GM13976 (cell line): ENCODE results near the gene ANLN.
A peak's percentile ranks its signal among the peaks of the same experiment; 100 is the strongest.

Source experiments
- DNase-seq: peaks from one replicate; pipeline ENCODE4 v3.0.0; 2012; ENCODE audit warnings: low spot score
- in situ Hi-C: fragments of 300-500 bp; cut with MboI; formaldehyde crosslinking; loops from one replicate; pipeline ENCODE4 v1.12.0; 2022; ENCODE audit warnings: low sequenced_read_pairs, mixed read lengths, inconsistent platforms; ENCODE audit not compliant: unreplicated experiment
- TF ChIP-seq, protein P1 (sequence below): IDR thresholded peaks from 2 replicates; pipeline ENCODE4 v1.5.1; 2012; ENCODE audit warnings: borderline replicate concordance, mild to moderate bottlenecking; ENCODE audit not compliant: insufficient read depth; ENCODE audit errors: extremely low read depth, missing control alignments, control extremely low read depth

The ANLN gene, protein sequence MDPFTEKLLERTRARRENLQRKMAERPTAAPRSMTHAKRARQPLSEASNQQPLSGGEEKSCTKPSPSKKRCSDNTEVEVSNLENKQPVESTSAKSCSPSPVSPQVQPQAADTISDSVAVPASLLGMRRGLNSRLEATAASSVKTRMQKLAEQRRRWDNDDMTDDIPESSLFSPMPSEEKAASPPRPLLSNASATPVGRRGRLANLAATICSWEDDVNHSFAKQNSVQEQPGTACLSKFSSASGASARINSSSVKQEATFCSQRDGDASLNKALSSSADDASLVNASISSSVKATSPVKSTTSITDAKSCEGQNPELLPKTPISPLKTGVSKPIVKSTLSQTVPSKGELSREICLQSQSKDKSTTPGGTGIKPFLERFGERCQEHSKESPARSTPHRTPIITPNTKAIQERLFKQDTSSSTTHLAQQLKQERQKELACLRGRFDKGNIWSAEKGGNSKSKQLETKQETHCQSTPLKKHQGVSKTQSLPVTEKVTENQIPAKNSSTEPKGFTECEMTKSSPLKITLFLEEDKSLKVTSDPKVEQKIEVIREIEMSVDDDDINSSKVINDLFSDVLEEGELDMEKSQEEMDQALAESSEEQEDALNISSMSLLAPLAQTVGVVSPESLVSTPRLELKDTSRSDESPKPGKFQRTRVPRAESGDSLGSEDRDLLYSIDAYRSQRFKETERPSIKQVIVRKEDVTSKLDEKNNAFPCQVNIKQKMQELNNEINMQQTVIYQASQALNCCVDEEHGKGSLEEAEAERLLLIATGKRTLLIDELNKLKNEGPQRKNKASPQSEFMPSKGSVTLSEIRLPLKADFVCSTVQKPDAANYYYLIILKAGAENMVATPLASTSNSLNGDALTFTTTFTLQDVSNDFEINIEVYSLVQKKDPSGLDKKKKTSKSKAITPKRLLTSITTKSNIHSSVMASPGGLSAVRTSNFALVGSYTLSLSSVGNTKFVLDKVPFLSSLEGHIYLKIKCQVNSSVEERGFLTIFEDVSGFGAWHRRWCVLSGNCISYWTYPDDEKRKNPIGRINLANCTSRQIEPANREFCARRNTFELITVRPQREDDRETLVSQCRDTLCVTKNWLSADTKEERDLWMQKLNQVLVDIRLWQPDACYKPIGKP

DNA sequence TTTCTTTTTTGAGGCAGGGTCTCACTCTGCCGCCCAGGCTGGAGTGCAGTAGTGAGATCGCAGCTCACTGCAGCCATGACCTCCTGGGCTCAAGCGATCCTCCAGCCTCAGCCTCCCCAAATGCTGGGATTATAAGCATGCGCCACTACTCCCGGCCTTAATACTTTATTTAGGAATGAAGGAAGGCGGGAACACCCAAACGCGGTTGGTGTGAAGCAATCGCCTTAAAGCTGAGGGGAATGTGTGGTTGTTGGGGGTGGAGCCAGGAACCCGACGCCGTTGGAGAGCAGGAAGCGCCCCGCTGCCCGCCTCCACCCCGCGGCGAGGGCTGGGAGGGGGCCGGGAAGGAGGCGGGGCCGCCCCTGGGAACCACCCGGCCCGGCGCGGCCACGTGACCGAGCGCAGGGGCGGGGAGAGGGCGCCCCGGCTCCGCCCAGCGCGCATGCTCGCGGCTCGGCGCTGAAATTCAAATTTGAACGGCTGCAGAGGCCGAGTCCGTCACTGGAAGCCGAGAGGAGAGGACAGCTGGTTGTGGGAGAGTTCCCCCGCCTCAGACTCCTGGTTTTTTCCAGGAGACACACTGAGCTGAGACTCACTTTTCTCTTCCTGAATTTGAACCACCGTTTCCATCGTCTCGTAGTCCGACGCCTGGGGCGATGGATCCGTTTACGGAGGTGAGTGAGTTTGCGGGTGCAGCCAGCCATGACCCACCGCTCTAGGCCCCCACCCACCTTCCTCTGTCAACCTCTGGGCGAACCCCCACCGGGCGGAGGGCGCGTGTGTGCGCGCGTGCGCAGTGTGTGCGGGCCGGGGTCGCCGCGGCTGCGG, at the start of gene ANLN:
TSS of gene ANLN (plus strand) at position 492 of the 828 bp plus-strand sequence. CDS start at position 657, 165 bp downstream.
- peak; percentile 99 for DNase-seq
- in situ Hi-C loops: no loop called here

DNA sequence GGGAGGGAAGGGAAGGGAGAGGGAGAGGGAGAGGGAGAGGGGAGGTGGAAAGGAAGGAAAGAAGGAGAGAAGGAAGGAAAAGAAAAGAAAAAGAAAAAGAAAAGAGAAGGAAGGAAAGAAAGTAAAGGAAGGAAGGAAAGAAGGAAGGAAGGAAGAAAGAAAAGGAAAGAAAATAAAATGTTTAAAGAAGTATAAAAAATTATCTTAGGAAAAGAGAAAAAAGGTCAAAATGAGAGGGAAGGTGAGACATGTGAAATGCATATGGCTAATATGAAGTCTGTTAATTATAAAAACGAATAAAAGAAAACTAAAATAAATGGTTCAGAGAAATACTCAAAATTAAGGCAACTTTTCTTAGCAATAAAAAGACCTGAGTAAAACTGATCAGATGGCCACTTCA, 46.1 kb upstream of the ANLN start:
- DNase-seq: no peak
- in situ Hi-C loops: no loop called here
- TF ChIP-seq, protein P1, sequence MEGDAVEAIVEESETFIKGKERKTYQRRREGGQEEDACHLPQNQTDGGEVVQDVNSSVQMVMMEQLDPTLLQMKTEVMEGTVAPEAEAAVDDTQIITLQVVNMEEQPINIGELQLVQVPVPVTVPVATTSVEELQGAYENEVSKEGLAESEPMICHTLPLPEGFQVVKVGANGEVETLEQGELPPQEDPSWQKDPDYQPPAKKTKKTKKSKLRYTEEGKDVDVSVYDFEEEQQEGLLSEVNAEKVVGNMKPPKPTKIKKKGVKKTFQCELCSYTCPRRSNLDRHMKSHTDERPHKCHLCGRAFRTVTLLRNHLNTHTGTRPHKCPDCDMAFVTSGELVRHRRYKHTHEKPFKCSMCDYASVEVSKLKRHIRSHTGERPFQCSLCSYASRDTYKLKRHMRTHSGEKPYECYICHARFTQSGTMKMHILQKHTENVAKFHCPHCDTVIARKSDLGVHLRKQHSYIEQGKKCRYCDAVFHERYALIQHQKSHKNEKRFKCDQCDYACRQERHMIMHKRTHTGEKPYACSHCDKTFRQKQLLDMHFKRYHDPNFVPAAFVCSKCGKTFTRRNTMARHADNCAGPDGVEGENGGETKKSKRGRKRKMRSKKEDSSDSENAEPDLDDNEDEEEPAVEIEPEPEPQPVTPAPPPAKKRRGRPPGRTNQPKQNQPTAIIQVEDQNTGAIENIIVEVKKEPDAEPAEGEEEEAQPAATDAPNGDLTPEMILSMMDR: no peak

More for the DNA sequence above, at the start of gene ANLN:
- TF ChIP-seq, protein P1: no peak

DNA sequence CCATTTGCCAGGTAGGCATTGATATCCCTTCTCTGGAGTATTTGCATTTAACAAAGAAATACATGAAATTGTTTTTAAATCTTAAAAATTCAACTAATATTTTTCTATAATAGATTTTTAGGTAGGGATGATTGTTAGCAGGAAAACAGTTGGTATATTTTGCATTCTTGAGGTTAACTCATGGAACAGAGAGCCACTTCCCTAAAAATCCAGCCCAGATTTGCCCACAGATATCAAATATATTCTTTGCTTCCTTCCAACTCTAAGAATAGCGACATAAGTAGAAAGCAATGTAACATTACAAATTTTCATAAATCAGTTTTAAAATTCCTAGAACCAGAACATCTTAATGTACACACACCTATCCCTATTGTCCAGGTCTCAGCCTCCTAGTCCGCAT, 45.0 kb upstream of the ANLN start:
- in situ Hi-C loops: no loop called here
- no peak for DNase-seq
- TF ChIP-seq, protein P1: no peak

DNA sequence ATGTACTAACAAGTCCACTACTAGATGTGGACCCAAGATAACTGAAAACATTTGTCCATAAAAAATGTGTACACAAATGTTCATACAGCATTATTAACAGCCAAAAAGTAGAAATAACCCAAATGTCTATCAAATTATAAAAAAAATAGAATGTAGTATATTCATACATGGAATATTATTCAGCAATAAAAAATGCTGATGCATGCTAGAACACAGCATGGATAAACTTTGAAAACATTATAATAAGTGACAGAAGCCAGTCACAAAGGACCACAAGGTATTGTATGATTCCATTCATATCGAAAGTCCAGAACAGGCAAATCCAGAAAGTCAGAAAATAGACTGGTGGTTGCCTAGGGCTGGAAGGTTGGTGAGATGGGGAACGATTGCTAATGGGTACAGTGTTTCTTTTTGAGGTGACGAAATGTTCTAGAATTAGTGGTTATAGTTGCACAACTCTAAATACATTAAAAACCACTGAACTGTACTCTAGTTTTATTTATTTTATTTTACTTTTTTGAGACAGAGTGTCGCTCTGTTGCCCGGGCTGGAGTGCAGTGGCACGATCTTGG, 43.3 kb upstream of the ANLN start:
- TF ChIP-seq, protein P1: no peak
- DNase-seq: no peak
- in situ Hi-C loops: no loop called here

DNA sequence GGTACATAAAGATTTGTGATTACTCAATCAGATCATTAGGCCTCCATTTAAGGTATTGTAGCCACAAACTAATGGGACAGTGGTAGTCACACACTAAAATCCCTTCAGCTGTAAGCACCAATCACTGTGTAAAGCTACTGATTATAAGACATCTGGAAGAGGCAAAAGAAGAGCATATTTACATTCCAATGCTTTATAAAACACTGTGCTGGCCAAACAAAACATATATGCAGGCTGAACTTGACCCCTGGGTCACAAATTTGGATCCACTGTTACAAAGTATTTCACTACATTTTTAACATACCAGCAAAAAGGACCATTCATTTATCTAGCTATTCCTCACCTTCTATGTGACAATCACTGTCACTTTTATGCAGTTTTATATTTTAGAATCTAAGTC, 41.4 kb upstream of the ANLN start:
- in situ Hi-C loops: no loop called here
- DNase-seq: no peak

More for the DNA sequence above, 41.4 kb upstream of the ANLN start:
- TF ChIP-seq, protein P1: no peak
